Measurements from ENCODE around the gene ULK1. TPM values are rescaled to one million over a fixed set of nuclear protein-coding genes. Genes with fewer than 3 reads are reported as not detected.

ULK1 gene
- total RNA-seq, 1 experiment from 2014 or later = 34.2 TPM

GRCh38 chr12:131856366-131857097 is 37.9 kb upstream of the ULK1 start (continued):
- TF ChIP-seq CBX3 (IDR thresholded peaks at IDR 0.05; ENCODE audit: low read depth) = no peak
- TF ChIP-seq EZH2 (IDR thresholded peaks at IDR 0.05) = no peak
- TF ChIP-seq JUND (IDR thresholded peaks at IDR 0.05) = no peak
- TF ChIP-seq POLR2A (IDR thresholded peaks at IDR 0.05; ENCODE audit: borderline replicate concordance, extremely low read depth, insufficient read depth, insufficient read length) = no peak

- no peaks in the 10 kb centered on the region for H4K20me1 ChIP-seq (ENCODE audit: insufficient read depth)
- H3K79me2 ChIP-seq (ENCODE audit: insufficient read depth, low read length) = no peaks in the 10 kb centered on the region
- peaks cover 11 to 13% of the 10 kb centered on the region in 2 experiments for H3K4me1 ChIP-seq (ENCODE audit: control insufficient read depth in 1 of 2, insufficient read depth in 2 of 2, low read length in 2 of 2)
- no peak overlapping the region for H3K4me3 ChIP-seq (replicated peaks in 1 of 2; ENCODE audit: low read depth in 1 of 2, low read length in 2 of 2)
- H3K27me3 ChIP-seq (ENCODE audit: insufficient read depth, low read length) = no peaks in the 10 kb centered on the region
- POLR2A ChIA-PET = no interaction called here
- RAD21 ChIA-PET (ENCODE audit: low non-redundant PET in 1 of 2, low total read pairs in 2 of 2, uncharacterized antibody in 2 of 2, unreplicated experiment in 2 of 2) = no interaction called here
- BruUV-seq (replicated peaks) = no TSS peak
- no peaks in the 10 kb centered on the region for H3K9me3 ChIP-seq (ENCODE audit: control insufficient read depth in 1 of 2, insufficient read depth in 1 of 2, low read depth in 1 of 2, low read length in 2 of 2)
- TF ChIP-seq EGR1 (IDR thresholded peaks at IDR 0.05; ENCODE audit: low read depth) (no peak), MAX (IDR thresholded peaks at IDR 0.05) (no peak), CEBPB (IDR thresholded peaks at IDR 0.05; ENCODE audit: low read depth) (no peak), SRF (IDR thresholded peaks at IDR 0.05; ENCODE audit: low read depth) (no peak), YY1 (IDR thresholded peaks at IDR 0.05; ENCODE audit: extremely low read depth, insufficient replicate concordance, low read depth, low read length) (no peak), CBX3 (IDR thresholded peaks at IDR 0.05; ENCODE audit: low read depth) (no peak), ZBTB33 (IDR thresholded peaks at IDR 0.05; ENCODE audit: extremely low read depth, insufficient replicate concordance, low read length) (no peak), SP1 (IDR thresholded peaks at IDR 0.05; ENCODE audit: low read depth) (no peak), POLR2AphosphoS5 (IDR thresholded peaks at IDR 0.05; ENCODE audit: low read depth, low read length) (no peak), EZH2 (IDR thresholded peaks at IDR 0.05) (no peak), ELF1 (IDR thresholded peaks at IDR 0.05; ENCODE audit: borderline replicate concordance, low read depth) (no peak)
- TF ChIP-seq, protein P1, sequence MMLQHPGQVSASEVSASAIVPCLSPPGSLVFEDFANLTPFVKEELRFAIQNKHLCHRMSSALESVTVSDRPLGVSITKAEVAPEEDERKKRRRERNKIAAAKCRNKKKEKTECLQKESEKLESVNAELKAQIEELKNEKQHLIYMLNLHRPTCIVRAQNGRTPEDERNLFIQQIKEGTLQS (IDR thresholded peaks at IDR 0.05) = no peak
- no peak overlapping the region for H3K9ac ChIP-seq (ENCODE audit: low read length)
- H3K36me3 ChIP-seq (ENCODE audit: control insufficient read depth in 1 of 2, insufficient read depth in 2 of 2, low read length in 2 of 2) = no peaks in the 10 kb centered on the region
- no peak overlapping the region for H3K27ac ChIP-seq (ENCODE audit: low read depth, low read length)
- no peak for DNase-seq (ENCODE audit: low read depth, low spot score)
- no peak overlapping the region for H2AFZ ChIP-seq (ENCODE audit: low read depth, low read length, poor library complexity, severe bottlenecking)
- no peak for ATAC-seq
- H3K4me2 ChIP-seq (ENCODE audit: low read length) = no peak overlapping the region
- CTCF ChIA-PET = no interaction called here
- intact Hi-C loops (cut with micrococcal nuclease) = no loop called here
- H3K9me2 ChIP-seq (ENCODE audit: insufficient read depth) = no peaks in the 10 kb centered on the region
Observed at GRCh38 chr12:131857908-131858850, 36.2 kb upstream of the ULK1 start.

All from HCT116 (cell line).